IMR-90 (cell line): ENCODE measurements around the gene ASB5. TPM values are rescaled to one million over a fixed set of nuclear protein-coding genes. Genes with fewer than 3 reads are reported as not detected.

ENCODE experiments used
- ATAC-seq: fragments of 200-7000 bp; cut with Tn5 transposase; 2 replicates; pipeline ENCODE4 v1.9.1; 2020; ENCODE audit warnings: low read depth, mild to moderate bottlenecking, moderate library complexity
- BruUV-seq: library from RNA; stranded (reverse); fragments of 400-500 nt; replicated peaks from 2 replicates; lab custom pipeline; 2021; lab: Mats Ljungman, UMichigan
- CTCF ChIA-PET: fragments of 300-600 bp; formaldehyde crosslinking; extraction: SDS; loops from one replicate; lab custom pipeline; 2021; ENCODE audit warnings: antibody characterized with exemption; lab: Yijun Ruan, JAX
- POLR2A ChIA-PET: fragments of 300-600 bp; sonication (Branson Sonifier 250); formaldehyde crosslinking; loops from one replicate; lab custom pipeline; 2022; ENCODE audit warnings: antibody characterized with exemption; ENCODE audit not compliant: unreplicated experiment; lab: Charles Lee
- DNase-seq: peaks from one replicate; pipeline ENCODE4 v3.0.0; 2013
- H2AFZ ChIP-seq: replicated peaks from 2 replicates; pipeline ENCODE3; 2013; ENCODE audit warnings: low read length, mild to moderate bottlenecking; ENCODE audit not compliant: poor library complexity
- H2AK5ac ChIP-seq: 2 replicates; pipeline ENCODE4 v1.6.1; 2013; ENCODE audit warnings: low read depth, low read length, inconsistent platforms
- H2AK9ac ChIP-seq: replicated peaks from 2 replicates; pipeline ENCODE3; 2013; ENCODE audit warnings: mild to moderate bottlenecking, low read depth, low read length, moderate library complexity; ENCODE audit not compliant: poor library complexity
- H2BK120ac ChIP-seq: 2 replicates; pipeline ENCODE4 v1.6.1; 2013; ENCODE audit warnings: low read depth, low read length, inconsistent platforms
- H2BK15ac ChIP-seq: 3 replicates; pipeline ENCODE4 v1.6.1; 2013; ENCODE audit warnings: low read depth, low read length, inconsistent platforms
- H2BK20ac ChIP-seq: 2 replicates; pipeline ENCODE4 v1.6.1; 2013; ENCODE audit warnings: low read depth, mild to moderate bottlenecking, inconsistent platforms, low read length, moderate library complexity
- H2BK5ac ChIP-seq: 2 replicates; pipeline ENCODE4 v1.6.1; 2013; ENCODE audit warnings: mild to moderate bottlenecking, low read depth, low read length, inconsistent platforms; ENCODE audit not compliant: poor library complexity, severe bottlenecking
- H3K14ac ChIP-seq: replicated peaks from 2 replicates; pipeline ENCODE4 v1.6.1; 2013; ENCODE audit warnings: low read depth, low read length, inconsistent platforms
- H3K18ac ChIP-seq: 2 replicates; pipeline ENCODE4 v1.6.1; 2013; ENCODE audit warnings: low read depth, low read length, control low read depth
- H3K23ac ChIP-seq: 2 replicates; pipeline ENCODE4 v1.6.1; 2013; ENCODE audit warnings: low read depth, low read length, inconsistent platforms
- H3K27ac ChIP-seq: 2 replicates; pipeline ENCODE4 v1.5.1; 2013; ENCODE audit warnings: mild to moderate bottlenecking, control low read depth, low read length; ENCODE audit not compliant: insufficient read depth
- H3K27me3 ChIP-seq: 2 replicates; pipeline ENCODE4 v1.6.1; 2013; ENCODE audit warnings: low read length; ENCODE audit not compliant: control insufficient read depth, insufficient read depth
- H3K36me3 ChIP-seq: 2 replicates; pipeline ENCODE4 v1.6.1; 2013; ENCODE audit warnings: low read length, mixed read lengths; ENCODE audit not compliant: control insufficient read depth, insufficient read depth
- H3K4ac ChIP-seq: 2 replicates; pipeline ENCODE4 v1.6.1; 2013; ENCODE audit warnings: low read depth, low read length, inconsistent platforms
- H3K4me1 ChIP-seq: 2 replicates; pipeline ENCODE4 v1.6.1; 2013; ENCODE audit warnings: low read length, mixed read lengths; ENCODE audit not compliant: control insufficient read depth, insufficient read depth
- H3K4me2 ChIP-seq: 2 replicates; pipeline ENCODE4 v1.6.1; 2013; ENCODE audit warnings: low read depth, mild to moderate bottlenecking, control low read depth, low read length, moderate library complexity
- H3K4me3 ChIP-seq: 2 replicates; pipeline ENCODE4 v1.5.1; 2013; ENCODE audit warnings: low read depth, mild to moderate bottlenecking, control low read depth, low read length, moderate library complexity; ENCODE audit not compliant: insufficient read depth
- H3K56ac ChIP-seq: 2 replicates; pipeline ENCODE4 v1.6.1; 2013; ENCODE audit warnings: low read length, inconsistent platforms; ENCODE audit not compliant: insufficient read depth; ENCODE audit errors: extremely low read depth
- H3K79me1 ChIP-seq, 2 experiments: 2 replicates each; pipeline ENCODE4 v1.6.1; 2013; ENCODE audit warnings: low read length in 2 of 2, inconsistent platforms in 1 of 2, low read depth in 1 of 2
- H3K9ac ChIP-seq: 2 replicates; pipeline ENCODE4 v1.6.1; 2013; ENCODE audit warnings: low read depth, low read length, control low read depth
- H3K9me1 ChIP-seq: 2 replicates; pipeline ENCODE4 v1.6.1; 2013; ENCODE audit warnings: low read length, inconsistent platforms; ENCODE audit not compliant: insufficient read depth
- H3K9me3 ChIP-seq: 2 replicates; pipeline ENCODE4 v1.6.1; 2013; ENCODE audit warnings: low read length; ENCODE audit not compliant: control insufficient read depth, insufficient read depth
- H4K20me1 ChIP-seq: 2 replicates; pipeline ENCODE4 v1.6.1; 2013; ENCODE audit warnings: low read length, inconsistent platforms; ENCODE audit not compliant: insufficient read depth
- H4K5ac ChIP-seq: 2 replicates; pipeline ENCODE4 v1.6.1; 2013; ENCODE audit warnings: mild to moderate bottlenecking, low read depth, low read length, control low read depth
- H4K8ac ChIP-seq, 2 experiments: 2 replicates each; pipeline ENCODE4 v1.6.1; 2013; ENCODE audit warnings: low read depth in 2 of 2, low read length in 2 of 2, control low read depth in 1 of 2, inconsistent platforms in 1 of 2
- H4K91ac ChIP-seq: 2 replicates; pipeline ENCODE4 v1.6.1; 2013; ENCODE audit warnings: low read depth, low read length, inconsistent platforms; ENCODE audit not compliant: insufficient read depth
- BHLHE40 ChIP-seq: fragments of 150-350 bp; IDR thresholded peaks from 2 replicates; pipeline ENCODE4 v1.6.1; 2016; ENCODE audit warnings: mild to moderate bottlenecking, low read depth, low read length
- CEBPB ChIP-seq: IDR thresholded peaks from 2 replicates; pipeline ENCODE4 v1.6.1; 2012; ENCODE audit warnings: low read depth, low read length, improper control_type of control experiment
- CHD1 ChIP-seq: IDR thresholded peaks from 2 replicates; pipeline ENCODE4 v1.6.1; 2012; ENCODE audit warnings: low read depth, low read length, improper control_type of control experiment
- FOS ChIP-seq: fragments of 150-350 bp; IDR thresholded peaks from 2 replicates; pipeline ENCODE4 v1.6.1; 2016; ENCODE audit warnings: low read depth, low read length
- MAFK ChIP-seq: IDR thresholded peaks from 2 replicates; pipeline ENCODE4 v1.6.1; 2012; ENCODE audit warnings: low read depth, low read length, improper control_type of control experiment
- MAZ ChIP-seq: IDR thresholded peaks from 2 replicates; pipeline ENCODE4 v1.6.1; 2012; ENCODE audit warnings: low read depth, mild to moderate bottlenecking, low read length, improper control_type of control experiment, moderate library complexity, borderline replicate concordance
- MXI1 ChIP-seq: IDR thresholded peaks from 2 replicates; pipeline ENCODE4 v1.6.1; 2012; ENCODE audit warnings: low read depth, mild to moderate bottlenecking, low read length, moderate library complexity, borderline replicate concordance
- NFE2L2 ChIP-seq: fragments of 150-350 bp; IDR thresholded peaks from 2 replicates; pipeline ENCODE4 v1.6.1; 2016; ENCODE audit warnings: low read depth, mild to moderate bottlenecking, low read length
- POLR2A ChIP-seq: IDR thresholded peaks from 2 replicates; pipeline ENCODE4 v1.6.1; 2012; ENCODE audit warnings: mild to moderate bottlenecking, low read depth, low read length
- RAD21 ChIP-seq: IDR thresholded peaks from 2 replicates; pipeline ENCODE4 v1.6.1; 2012; ENCODE audit warnings: low read length, improper control_type of control experiment
- RCOR1 ChIP-seq: IDR thresholded peaks from 2 replicates; pipeline ENCODE4 v1.6.1; 2012; ENCODE audit warnings: mild to moderate bottlenecking, low read length, improper control_type of control experiment; ENCODE audit not compliant: insufficient replicate concordance
- RFX5 ChIP-seq: IDR thresholded peaks from 2 replicates; pipeline ENCODE4 v1.8.0; 2012; ENCODE audit warnings: low read depth, mild to moderate bottlenecking, low read length, moderate library complexity
- USF2 ChIP-seq: fragments of 150-350 bp; IDR thresholded peaks from 2 replicates; pipeline ENCODE4 v1.6.1; 2017; ENCODE audit warnings: mild to moderate bottlenecking, antibody characterized with exemption, low read length, low read depth
- WGBS, 2 experiments: methylation state at CpG; one replicate each; pipeline versions ENCODE4 v1.1.5 to v1.1.7; 2013; ENCODE audit warnings: missing lambda C conversion rate in 2 of 2; ENCODE audit not compliant: insufficient read length in 1 of 2; ENCODE audit errors: extremely low coverage in 2 of 2; 5-methylcytosine and 5-hydroxymethylcytosine counted together
- dilution Hi-C: fragments of 300-500 bp; cut with HindIII; formaldehyde crosslinking; loops from one replicate; pipeline ENCODE4 v1.14.3; 2018; ENCODE audit warnings: low sequenced_read_pairs; ENCODE audit not compliant: unreplicated experiment
- in situ Hi-C: fragments of 300-500 bp; cut with MboI; formaldehyde crosslinking; loops from 3 replicates; pipeline ENCODE4 v1.14.3; 2019; ENCODE audit warnings: low sequenced_read_pairs, inconsistent platforms, mixed read lengths
- intact Hi-C: fragments of 100-400 bp; cut with micrococcal nuclease; formaldehyde crosslinking; loops from 2 replicates; pipeline ENCODE4 v1.10.0; 2022
- polyA plus RNA-seq, 3 experiments: library from polyadenylated mRNA; depleted of rRNA; stranded (reverse); fragments of >200 nt; gene quantifications; 2 replicates each; pipeline ENCODE4 v1.2.3, GENCODE V29; 2012; ENCODE audit warnings: low replicate concordance in 1 of 3
- total RNA-seq: library from RNA; depleted of rRNA; stranded (reverse); fragments of >200 nt; gene quantifications from 2 replicates; pipeline ENCODE4 v1.2.3, GENCODE V29; 2012
- TF ChIP-seq, protein P1 (sequence below): fragments of 150-350 bp; IDR thresholded peaks from 2 replicates; pipeline ENCODE4 v1.6.1; 2016; ENCODE audit warnings: low read depth, mild to moderate bottlenecking, low read length, moderate library complexity, borderline replicate concordance

Gene ASB5
- total and polyA plus RNA-seq, 2 of the 4 experiments (the other 2 are of a cell fraction): 0.18 to 0.21 TPM

GRCh38 chr4:176307666-176307930 is 38.6 kb upstream of the ASB5 start:
- BruUV-seq: no TSS peak
- H3K18ac ChIP-seq: no peak overlapping the region; the same call in 1 of the 2 replicates
- no peaks in the 10 kb centered on the region for H3K27me3 ChIP-seq
- ChIA-PET POLR2A (no interaction called here), CTCF (interaction anchor here (0.6 to 1.7 kb wide), 2 partner anchors 17 kb away, joined by 3 to 5 read pairs; no protein-coding TSS in a partner anchor)
- peaks cover 2% of the 10 kb centered on the region; the same call in 1 of the 2 replicates for H3K4me1 ChIP-seq
- no peak for ATAC-seq
- H3K9me1 ChIP-seq: peaks cover 5% of the 10 kb centered on the region; the same call in 1 of the 2 replicates
- WGBS, 2 experiments: 60% methylated on average over 1 of the region's 6 CpGs; no CpG with 5 or more reads in 1 of the 2 experiments
- no peaks in the 10 kb centered on the region for H3K36me3 ChIP-seq
- no peak for DNase-seq
- H3K9me3 ChIP-seq: no peaks in the 10 kb centered on the region
- no peak overlapping the region for H3K27ac ChIP-seq
- H2BK120ac ChIP-seq: no peak overlapping the region
- no peak overlapping the region for H3K4me3 ChIP-seq
- no peak overlapping the region for H3K9ac ChIP-seq
- H3K14ac ChIP-seq: no peak overlapping the region
- no peaks in the 10 kb centered on the region for H4K20me1 ChIP-seq
- no peak overlapping the region for H3K23ac ChIP-seq
- no peak overlapping the region for H2BK5ac ChIP-seq
- H2BK20ac ChIP-seq: no peak overlapping the region
- no peak overlapping the region; the same call in 1 of the 3 replicates for H2BK15ac ChIP-seq
- no peak overlapping the region for H4K5ac ChIP-seq
- no peaks in the 10 kb centered on the region for H3K79me1 ChIP-seq
- dilution Hi-C loops (no loop called here), in situ Hi-C loops (no loop called here), intact Hi-C loops (no loop called here)
- H3K4me2 ChIP-seq: no peak overlapping the region
- H4K8ac ChIP-seq: no peak overlapping the region
- no peak overlapping the region for H2AK5ac ChIP-seq
- no peak overlapping the region for H4K91ac ChIP-seq
- H2AFZ ChIP-seq: peak overlapping the region; percentile 10
- no peak overlapping the region for H3K56ac ChIP-seq
- no peak overlapping the region for H3K4ac ChIP-seq
- no peak for TF ChIP-seq CEBPB
- no peak for TF ChIP-seq NFE2L2
- no peak for TF ChIP-seq RFX5
- TF ChIP-seq MXI1: no peak
- TF ChIP-seq POLR2A: no peak
- no peak for TF ChIP-seq CHD1
- TF ChIP-seq FOS: no peak
- no peak for TF ChIP-seq BHLHE40
- no peak for TF ChIP-seq RCOR1
- no peak for TF ChIP-seq RAD21
- TF ChIP-seq USF2: no peak
- TF ChIP-seq, protein P1, sequence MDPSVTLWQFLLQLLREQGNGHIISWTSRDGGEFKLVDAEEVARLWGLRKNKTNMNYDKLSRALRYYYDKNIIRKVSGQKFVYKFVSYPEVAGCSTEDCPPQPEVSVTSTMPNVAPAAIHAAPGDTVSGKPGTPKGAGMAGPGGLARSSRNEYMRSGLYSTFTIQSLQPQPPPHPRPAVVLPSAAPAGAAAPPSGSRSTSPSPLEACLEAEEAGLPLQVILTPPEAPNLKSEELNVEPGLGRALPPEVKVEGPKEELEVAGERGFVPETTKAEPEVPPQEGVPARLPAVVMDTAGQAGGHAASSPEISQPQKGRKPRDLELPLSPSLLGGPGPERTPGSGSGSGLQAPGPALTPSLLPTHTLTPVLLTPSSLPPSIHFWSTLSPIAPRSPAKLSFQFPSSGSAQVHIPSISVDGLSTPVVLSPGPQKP: no peak
- TF ChIP-seq MAZ: no peak
- TF ChIP-seq MAFK: no peak
- no peak overlapping the region for H2AK9ac ChIP-seq
